ENCODE measurements around the gene DTYMK. TPM values are rescaled to one million over a fixed set of nuclear protein-coding genes. Genes with fewer than 3 reads are reported as not detected.

The DTYMK gene
- total and polyA plus RNA-seq, 2 of the 8 experiments (the other 6 are each of a cell fraction or from before 2014, with no cell fraction given), result 58.3 to 69.9 TPM

- TF ChIP-seq BRCA1 (IDR thresholded peaks at IDR 0.05; ENCODE audit: low read depth, low read length) (no peak), CBX5 (IDR thresholded peaks at IDR 0.05; ENCODE audit: low read depth, low read length) (no peak), POLR2AphosphoS5 (IDR thresholded peaks at IDR 0.05; ENCODE audit: low read depth, low read length) (no peak)
These were observed 49.5 kb upstream of the DTYMK start (continued) for GRCh38 chr2:241736111-241736510.
